Ureter (tissue), 1 donor: ENCODE data around the gene PRX. TPM values are rescaled to one million over a fixed set of nuclear protein-coding genes. Genes with fewer than 3 reads are reported as not detected.
"Not testable (repeated sequence)": the region's sequence is repeated elsewhere in the genome, so short reads cannot be mapped to it uniquely, and the experiment has no call there.

ENCODE experiments used
- DNase-seq: peaks from one replicate; pipeline ENCODE4 v3.0.0-alpha.2; 2020; ENCODE audit warnings: low spot score
- total RNA-seq: library from RNA; stranded (reverse); gene quantifications from one replicate; pipeline ENCODE4 v1.2.4, GENCODE V29; 2023
- donor health status: DM: yes; HTN: yes; CAD: no.

The PRX gene, protein sequence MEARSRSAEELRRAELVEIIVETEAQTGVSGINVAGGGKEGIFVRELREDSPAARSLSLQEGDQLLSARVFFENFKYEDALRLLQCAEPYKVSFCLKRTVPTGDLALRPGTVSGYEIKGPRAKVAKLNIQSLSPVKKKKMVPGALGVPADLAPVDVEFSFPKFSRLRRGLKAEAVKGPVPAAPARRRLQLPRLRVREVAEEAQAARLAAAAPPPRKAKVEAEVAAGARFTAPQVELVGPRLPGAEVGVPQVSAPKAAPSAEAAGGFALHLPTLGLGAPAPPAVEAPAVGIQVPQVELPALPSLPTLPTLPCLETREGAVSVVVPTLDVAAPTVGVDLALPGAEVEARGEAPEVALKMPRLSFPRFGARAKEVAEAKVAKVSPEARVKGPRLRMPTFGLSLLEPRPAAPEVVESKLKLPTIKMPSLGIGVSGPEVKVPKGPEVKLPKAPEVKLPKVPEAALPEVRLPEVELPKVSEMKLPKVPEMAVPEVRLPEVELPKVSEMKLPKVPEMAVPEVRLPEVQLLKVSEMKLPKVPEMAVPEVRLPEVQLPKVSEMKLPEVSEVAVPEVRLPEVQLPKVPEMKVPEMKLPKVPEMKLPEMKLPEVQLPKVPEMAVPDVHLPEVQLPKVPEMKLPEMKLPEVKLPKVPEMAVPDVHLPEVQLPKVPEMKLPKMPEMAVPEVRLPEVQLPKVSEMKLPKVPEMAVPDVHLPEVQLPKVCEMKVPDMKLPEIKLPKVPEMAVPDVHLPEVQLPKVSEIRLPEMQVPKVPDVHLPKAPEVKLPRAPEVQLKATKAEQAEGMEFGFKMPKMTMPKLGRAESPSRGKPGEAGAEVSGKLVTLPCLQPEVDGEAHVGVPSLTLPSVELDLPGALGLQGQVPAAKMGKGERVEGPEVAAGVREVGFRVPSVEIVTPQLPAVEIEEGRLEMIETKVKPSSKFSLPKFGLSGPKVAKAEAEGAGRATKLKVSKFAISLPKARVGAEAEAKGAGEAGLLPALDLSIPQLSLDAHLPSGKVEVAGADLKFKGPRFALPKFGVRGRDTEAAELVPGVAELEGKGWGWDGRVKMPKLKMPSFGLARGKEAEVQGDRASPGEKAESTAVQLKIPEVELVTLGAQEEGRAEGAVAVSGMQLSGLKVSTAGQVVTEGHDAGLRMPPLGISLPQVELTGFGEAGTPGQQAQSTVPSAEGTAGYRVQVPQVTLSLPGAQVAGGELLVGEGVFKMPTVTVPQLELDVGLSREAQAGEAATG (N-terminal part only)
- 3.2 TPM for total RNA-seq

GRCh38 chr19:40413291-40413845 is at the start of gene PRX:
PRX (minus strand) TSS chr19:40413378; CDS start chr19:40407932, 5,446 bp downstream.
- DNase-seq = no peak

DNA sequence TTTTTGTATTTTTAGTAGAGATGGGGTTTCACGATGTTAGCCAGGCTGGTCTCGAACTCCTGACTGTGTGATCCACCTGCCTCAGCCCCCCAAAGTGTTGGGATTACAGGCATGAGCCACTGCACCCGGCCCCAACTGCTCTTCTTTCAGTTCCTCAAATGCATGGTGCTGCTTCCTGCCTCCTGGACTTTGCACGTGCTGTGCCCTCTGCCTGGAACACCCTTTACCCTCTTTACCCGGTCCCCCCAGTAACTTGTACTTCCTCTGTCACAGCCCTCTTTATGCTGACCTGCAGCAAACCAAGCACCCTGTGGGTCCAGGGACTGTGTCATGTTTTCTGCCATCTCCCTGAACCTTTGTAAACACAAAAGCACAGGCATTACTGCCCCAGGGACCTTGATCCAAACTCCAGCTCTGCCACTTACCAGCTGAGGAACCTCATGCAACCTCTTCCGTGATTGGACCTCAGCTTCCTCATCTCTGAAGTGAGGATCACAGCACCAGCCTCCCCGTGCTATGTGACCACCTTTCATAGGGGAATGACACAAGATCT is 48.6 kb upstream of the PRX start:
- DNase-seq = no peak

DNA sequence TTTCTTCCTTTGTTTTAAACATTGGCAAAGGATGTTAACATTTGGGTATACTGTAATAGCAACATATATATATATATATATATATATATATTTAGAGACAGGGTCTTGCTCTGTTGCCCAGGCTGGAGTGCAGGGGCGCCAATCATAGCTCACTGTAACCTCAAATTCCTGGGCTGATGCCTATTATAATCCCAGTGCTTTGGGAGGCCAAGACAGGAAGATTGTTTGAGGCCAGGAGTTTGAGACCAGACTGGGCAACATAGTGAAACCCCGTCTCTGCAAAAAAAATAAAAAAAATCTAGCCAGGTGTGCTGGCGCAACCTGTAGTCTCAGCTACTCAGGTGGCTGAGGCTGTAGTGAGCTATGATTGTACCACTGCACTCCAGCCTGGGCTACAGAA is 47.0 kb upstream of the PRX start:
- no peak for DNase-seq

DNA sequence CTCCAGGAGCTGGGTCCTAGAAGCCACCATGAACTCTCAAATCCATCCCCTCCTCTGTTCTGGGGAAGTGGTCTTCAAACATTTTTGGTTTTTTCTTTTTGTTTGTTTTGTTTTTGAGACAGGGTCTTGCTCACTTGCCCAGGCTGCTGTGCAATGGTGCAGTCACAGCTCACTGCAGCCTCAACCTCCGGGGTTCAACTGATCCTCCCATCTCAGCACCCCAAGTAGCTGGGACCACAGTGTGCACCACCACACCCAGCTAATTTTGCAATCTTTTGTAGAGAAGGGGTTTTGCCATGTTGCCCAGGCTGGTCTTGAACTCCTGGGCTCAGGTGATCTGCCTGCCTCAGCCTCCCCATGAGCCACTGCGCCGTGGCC is 45.4 kb upstream of the PRX start:
- DNase-seq = no peak

- DNase-seq = no peak
Observed at GRCh38 chr19:40457953-40458596, 44.9 kb upstream of the PRX start.

- DNase-seq = no peak
Observed at GRCh38 chr19:40457048-40457447, 43.9 kb upstream of the PRX start.

GRCh38 chr19:40453943-40454342 is 40.8 kb upstream of the PRX start:
- not testable (repeated sequence) for DNase-seq

DNA sequence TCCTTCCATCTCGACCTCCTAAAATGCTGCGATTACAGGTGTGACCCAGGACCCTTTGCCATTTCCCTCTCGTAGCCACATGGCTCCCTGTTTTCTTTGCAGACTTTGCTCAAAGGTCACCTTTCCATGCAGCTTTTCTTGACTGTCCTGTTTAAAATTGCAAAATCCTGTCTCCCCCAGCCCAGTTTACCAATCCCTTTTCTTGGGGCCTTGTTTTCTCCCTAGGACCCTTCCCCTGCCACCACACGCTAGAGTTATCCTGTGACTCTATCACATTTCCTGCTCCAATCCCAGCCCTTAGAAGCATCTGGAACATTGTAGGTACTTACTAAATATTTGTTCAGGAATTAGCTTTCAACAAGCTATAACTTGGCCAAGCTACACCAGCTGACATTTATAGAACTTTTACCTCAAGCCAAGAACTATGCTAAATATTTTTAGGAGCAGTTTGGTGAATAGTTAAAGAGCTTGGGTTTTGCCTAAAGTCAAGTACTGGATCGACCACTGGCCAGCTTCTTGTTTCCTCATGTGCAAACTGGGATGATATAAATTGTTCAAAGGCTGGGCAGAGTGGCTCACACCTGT is 40.1 kb upstream of the PRX start:
- no peak for DNase-seq

- no peak for DNase-seq
Observed at GRCh38 chr19:40452016-40452415, 38.8 kb upstream of the PRX start.

GRCh38 chr19:40450664-40451063 is 37.5 kb upstream of the PRX start:
- no peak for DNase-seq

DNA sequence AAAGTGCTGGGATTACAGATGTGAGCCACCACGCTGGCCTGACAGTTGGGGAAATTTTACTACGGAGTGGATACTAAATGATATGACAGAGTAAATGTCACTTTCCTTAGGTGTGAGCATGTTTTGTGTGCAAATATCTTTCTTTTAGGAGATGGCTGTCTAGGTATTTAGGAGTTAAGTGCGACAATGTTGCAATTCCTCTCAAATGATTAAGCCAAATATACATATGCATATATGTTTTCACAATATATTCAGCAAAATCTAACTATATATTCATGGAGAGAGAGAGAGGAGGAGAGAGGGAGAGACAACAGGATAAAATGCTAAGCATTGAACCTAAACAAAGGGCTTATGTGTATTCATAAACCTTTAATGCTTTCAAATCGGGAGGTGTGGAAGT is 36.3 kb upstream of the PRX start:
- no peak for DNase-seq

DNA sequence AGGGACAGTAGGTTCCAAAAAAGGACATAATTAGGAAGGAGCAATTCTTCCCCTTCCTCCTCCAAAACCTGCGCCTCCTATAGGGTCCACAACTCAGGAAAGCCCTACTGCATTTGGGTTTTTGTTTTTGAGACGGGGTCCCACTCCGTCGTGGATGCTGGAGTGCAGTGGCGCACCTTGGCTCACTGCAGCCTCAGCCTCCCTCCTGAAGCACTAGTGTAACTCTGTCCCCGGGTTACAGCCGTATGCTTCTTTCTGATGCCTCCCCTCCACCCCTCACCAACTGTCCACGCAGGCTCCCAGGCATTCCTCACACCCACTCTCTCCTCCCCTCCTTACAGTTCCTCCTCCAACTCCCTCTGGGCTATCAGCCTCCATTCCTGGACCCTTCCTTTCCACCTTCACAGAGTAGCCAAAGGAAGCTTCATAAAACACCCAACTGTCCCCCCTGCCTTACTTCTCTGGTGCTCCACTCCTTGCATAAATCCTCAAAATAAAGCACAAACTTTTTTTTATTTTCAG is 33.1 kb upstream of the PRX start:
- no peak for DNase-seq

- no peak for DNase-seq
Observed at GRCh38 chr19:40445780-40446262, 32.6 kb upstream of the PRX start.

DNA sequence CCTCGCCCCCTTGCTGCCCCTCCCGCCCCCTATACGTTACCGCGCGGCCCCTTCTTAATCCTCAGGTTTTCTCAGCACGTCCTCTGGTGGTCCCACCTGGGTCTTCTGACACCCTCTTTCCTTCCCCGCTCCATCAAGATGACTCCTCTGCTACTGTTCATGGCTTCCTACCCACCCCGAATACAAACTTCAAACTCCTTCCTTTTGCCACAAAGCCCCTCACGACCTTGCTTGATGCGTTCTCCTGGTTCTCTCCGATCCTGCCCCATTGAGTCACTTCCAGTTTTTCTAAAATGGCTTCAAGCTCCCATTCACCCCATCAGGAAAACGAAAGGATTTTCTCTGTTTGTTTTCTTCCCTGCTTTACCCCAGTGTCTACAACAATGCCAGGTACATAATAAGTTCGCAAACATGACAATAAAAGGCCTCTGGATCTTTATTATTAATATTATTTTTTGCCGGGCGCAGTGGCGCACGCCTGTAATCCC is 31.7 kb upstream of the PRX start:
- no peak for DNase-seq

DNA sequence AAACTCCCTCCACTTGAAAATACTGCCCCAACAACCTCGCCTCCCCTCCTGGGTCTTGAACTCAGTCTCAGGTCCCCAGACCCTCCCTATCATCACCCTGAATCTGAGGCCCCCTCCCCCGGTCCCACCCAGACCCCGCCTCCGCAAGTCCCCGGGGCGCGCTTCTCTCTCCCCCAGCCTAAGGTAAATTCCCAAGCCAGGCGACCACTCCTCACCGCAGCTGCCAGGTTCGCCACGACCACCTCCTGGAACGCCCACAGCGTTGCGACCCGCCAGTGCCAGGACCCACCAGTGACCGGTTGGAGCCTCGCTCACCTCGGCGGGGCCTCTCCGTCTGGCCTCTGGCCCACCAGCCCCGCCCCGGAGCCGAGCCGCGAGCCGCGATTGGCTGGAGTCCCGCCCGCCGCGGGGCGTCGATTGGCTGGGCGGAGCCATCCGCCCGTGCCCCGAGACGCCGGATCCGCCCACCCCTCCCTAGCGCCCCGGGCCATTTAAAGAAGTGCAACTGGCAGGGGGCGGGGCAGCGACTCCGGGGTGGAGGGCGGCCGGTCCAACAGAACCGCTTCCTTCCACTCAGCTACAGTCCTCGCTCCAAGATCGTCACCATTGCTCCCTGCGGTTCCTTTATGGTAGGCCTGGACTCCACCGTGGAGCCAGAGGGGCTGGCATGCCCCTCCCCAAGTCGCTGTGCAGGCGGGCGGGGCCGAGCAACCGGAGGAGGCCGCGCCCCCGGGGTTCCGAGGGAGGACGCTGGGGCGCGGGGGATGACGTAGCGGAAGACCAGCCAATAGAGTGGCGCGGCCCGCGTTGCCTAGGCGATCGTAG is 31.0 kb upstream of the PRX start, which contains the start of gene SERTAD3:
Gene SERTAD3 (minus strand): TSS at position 336 of the 825 bp plus-strand sequence. CDS start 2,255 bp downstream, outside the sequence.
- peak; percentile 98 for DNase-seq

DNA sequence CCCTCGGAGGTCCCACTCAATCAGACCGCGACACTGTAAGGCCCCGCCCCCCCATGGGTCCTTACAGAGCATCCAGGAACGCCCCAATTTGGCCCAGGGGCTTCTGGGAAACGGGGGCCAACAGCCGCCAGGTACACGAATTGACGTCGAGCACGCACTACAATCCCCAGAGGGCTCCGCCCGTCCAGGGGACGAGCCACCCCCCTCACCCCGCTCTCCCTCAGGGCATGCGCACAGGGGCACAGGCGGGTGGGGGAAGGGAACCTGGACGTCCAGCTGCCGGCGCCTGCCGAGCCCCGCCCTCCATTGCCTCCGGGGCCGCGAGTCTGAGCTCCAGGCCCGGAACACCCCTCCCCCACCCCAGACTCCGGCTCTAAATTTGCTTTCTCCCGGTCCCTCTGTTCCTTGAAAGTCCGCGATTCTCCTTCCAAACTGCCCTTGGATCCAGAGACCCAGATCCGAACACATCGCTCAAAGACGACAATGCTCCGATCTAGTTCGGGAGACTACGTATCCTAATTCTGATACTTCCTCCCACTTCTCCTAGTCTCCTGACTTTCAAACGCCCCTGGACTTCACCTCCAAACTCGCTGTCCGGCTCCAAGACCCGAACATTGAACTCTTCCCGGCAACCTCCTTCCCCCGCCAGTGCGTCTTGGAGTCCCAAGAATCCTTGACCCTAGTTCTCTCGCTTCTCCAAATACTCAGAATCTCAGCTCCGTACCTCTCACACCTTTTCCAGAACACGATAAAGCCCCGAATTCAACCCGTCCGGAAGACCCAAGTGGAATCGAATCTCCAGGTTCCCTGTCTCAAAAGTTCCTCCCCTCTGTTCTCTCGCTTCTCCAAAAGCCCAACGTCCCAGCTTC is 30.2 kb upstream of the PRX start:
- peak; percentile 100 for DNase-seq

GRCh38 chr19:40442328-40443130 is 29.4 kb upstream of the PRX start:
- no peak for DNase-seq
